HL-60 (cell line): ENCODE data around the gene AK4.

Experiments
- CTCF ChIP-seq: IDR thresholded peaks from one replicate; pipeline ENCODE4 v1.5.1; 2011; ENCODE audit warnings: low read length, control low read depth, inconsistent platforms; ENCODE audit not compliant: insufficient read depth
- GABPA ChIP-seq: IDR thresholded peaks from 2 replicates; pipeline ENCODE4 v1.6.1; 2012; ENCODE audit warnings: low read depth
- POLR2AphosphoS5 ChIP-seq: IDR thresholded peaks from 2 replicates; pipeline ENCODE4 v1.6.1; 2012; ENCODE audit warnings: low read depth
- REST ChIP-seq: IDR thresholded peaks from 2 replicates; pipeline ENCODE4 v1.6.1; 2012; ENCODE audit warnings: low read depth; ENCODE audit not compliant: insufficient replicate concordance
- SPI1 ChIP-seq: IDR thresholded peaks from 2 replicates; pipeline ENCODE4 v1.6.1; 2012; ENCODE audit warnings: low read depth, mild to moderate bottlenecking, borderline replicate concordance

- TF ChIP-seq CTCF (no peak), POLR2AphosphoS5 (no peak), REST (no peak), GABPA (no peak), SPI1 (no peak)
These were observed 113.0 kb downstream of the AK4 start for GRCh38 chr1:65260851-65261473.
